M059J (cell line): ENCODE measurements around the gene FYB2. TPM values are rescaled to one million over a fixed set of nuclear protein-coding genes. Genes with fewer than 3 reads are reported as not detected.
A peak's percentile ranks its signal among the peaks of the same experiment; 100 is the strongest.

Experiments
- DNase-seq: peaks from one replicate; pipeline ENCODE4 v3.0.0-alpha.2; 2012; ENCODE audit warnings: low read depth
- total RNA-seq: library from RNA; depleted of rRNA; stranded (reverse); fragments of >200 nt; shearing (Covaris generic); gene quantifications from 2 replicates; pipeline ENCODE4 v1.2.3, GENCODE V29; 2014; rRNA removed

FYB2 gene
- total RNA-seq, 1 experiment from 2014 or later = not detected

GRCh38 chr1:56710646-56711045 is 108.6 kb downstream of the FYB2 start:
- peak; percentile 83 for DNase-seq

GRCh38 chr1:56709995-56710394 is 109.2 kb downstream of the FYB2 start:
- no peak for DNase-seq

GRCh38 chr1:56709269-56709880 is 109.8 kb downstream of the FYB2 start:
- DNase-seq = peak; percentile 66

- DNase-seq = no peak
Observed at GRCh38 chr1:56707379-56707778, 111.8 kb downstream of the FYB2 start.

- no peak for DNase-seq
Observed at GRCh38 chr1:56703747-56704146, 115.5 kb downstream of the FYB2 start.

GRCh38 chr1:56696663-56697062 is 122.5 kb downstream of the FYB2 start:
- DNase-seq = no peak

- peak; percentile 92 for DNase-seq
Observed at GRCh38 chr1:56688522-56689026, 130.6 kb downstream of the FYB2 start.

GRCh38 chr1:56686169-56686568 is 133.0 kb downstream of the FYB2 start:
- peak; percentile 33 for DNase-seq

GRCh38 chr1:56683569-56683968 is 135.6 kb downstream of the FYB2 start:
- DNase-seq = no peak

GRCh38 chr1:56676571-56677035 is 142.6 kb downstream of the FYB2 start:
- DNase-seq = peak; percentile 94

- no peak for DNase-seq
Observed at GRCh38 chr1:56675763-56676162, 143.4 kb downstream of the FYB2 start.

GRCh38 chr1:56672579-56672978 is 146.6 kb downstream of the FYB2 start:
- no peak for DNase-seq

GRCh38 chr1:56671542-56671941 is 147.7 kb downstream of the FYB2 start:
- DNase-seq = no peak

GRCh38 chr1:56671085-56671484 is 148.1 kb downstream of the FYB2 start:
- no peak for DNase-seq

GRCh38 chr1:56670350-56670749 is 148.9 kb downstream of the FYB2 start:
- DNase-seq = no peak

Other genes with a start within 250 kb of the FYB2 start
- gene PLPP3, start 239.8 kb downstream of the FYB2 start, total RNA-seq = 16.2 and 17.2 TPM in 2 replicates
- gene PRKAA2, start 174.1 kb downstream of the FYB2 start, total RNA-seq = 2.0 and 3.4 TPM in 2 replicates
- not detected in 2 replicates for gene C8A, start 35.4 kb upstream of the FYB2 start, total RNA-seq
- not detected in 2 replicates for gene C8B, start 146.6 kb upstream of the FYB2 start, total RNA-seq